GM21786 (cell line): Measurements from ENCODE around the gene SAMD9L.

Experiments used
- ATAC-seq: cut with Tn5 transposase; IDR thresholded peaks from one replicate; pipeline ENCODE4 v1.9.1; 2021; ENCODE audit not compliant: unreplicated experiment

The SAMD9L gene

GRCh38 chr7:93148144-93148543, at the start of gene SAMD9L:
Gene SAMD9L, minus strand, starts transcription at chr7:93148385. Its CDS starts 12,414 bp downstream, at chr7:93135971.
- peak; percentile 51 for ATAC-seq

DNA sequence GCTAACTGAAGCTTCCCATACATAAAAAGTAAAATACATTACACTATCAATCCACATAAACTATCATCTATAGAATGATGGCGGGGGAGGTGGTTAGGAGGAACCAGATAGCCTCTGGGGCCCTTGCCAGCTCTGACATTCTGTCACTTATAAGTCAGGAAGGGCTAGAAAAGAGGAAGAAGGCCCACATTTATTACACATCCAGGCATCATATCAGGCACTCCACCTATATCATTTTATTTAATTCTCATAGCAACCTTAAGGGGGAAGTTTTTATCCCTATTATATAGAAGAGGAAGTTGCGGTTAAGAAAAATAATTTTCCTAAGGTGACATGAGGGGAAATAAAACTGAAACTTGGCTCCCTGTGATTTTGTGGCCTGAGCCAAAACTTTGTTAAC, 48.2 kb upstream of the SAMD9L start:
- no peak for ATAC-seq

DNA sequence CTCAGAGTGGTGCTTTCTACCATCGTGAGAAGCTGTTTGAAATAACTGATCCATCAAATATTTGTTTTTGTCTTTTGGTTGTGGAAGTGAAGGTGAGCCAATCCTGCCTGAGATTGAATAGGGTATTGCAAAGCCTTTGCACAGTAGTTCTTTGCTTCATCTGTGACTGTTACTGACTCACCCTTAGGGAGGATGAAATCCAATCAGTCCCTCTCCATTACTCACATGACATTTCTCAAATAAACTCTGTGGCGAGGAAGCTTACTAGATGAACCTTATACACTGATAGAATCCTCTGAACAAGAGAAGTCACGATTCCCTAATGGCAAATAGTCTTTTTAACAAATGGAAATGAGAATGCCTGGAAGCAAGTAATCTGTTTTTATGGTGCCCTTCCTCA, 46.2 kb upstream of the SAMD9L start:
- ATAC-seq, result no peak

DNA sequence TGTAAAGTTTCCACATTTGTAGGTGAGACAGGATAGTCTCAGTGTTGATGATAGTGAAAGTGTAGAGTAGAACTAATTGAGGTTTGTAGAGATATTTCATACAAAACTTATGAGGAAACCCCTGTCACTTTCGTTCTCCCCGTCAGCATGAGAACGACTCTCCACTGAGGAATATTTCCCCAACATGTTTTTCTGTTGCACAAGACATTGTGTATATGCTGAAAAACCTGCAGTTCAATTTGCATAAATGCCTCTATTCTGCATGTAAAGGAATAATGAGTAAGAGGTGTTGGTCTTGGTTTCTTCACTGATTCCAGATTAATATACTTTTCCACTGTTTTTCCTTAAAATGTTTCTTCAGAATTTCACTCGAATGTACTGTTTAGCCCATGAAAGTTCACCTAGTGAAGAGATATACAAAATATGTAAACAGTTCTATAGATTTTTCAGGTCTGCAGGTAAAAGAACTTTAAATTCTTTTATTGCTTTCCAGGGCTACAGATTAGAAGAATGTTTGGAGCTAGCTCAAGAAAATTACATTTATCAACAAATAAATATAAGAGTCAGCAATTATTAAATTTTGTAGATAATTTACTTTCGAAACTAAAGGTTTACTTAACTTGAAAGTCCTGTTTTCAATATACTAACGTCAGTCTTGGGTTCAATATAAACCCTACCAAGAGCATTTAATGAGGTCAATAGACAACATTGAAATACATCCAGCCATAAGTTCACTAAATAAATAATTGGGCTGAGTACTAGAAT, 40.9 kb upstream of the SAMD9L start:
- ATAC-seq, result no peak

- no peak for ATAC-seq
These were observed 37.3 kb upstream of the SAMD9L start for GRCh38 chr7:93185303-93186027.

- no peak for ATAC-seq
These were observed 31.0 kb upstream of the SAMD9L start for GRCh38 chr7:93179173-93179572.

DNA sequence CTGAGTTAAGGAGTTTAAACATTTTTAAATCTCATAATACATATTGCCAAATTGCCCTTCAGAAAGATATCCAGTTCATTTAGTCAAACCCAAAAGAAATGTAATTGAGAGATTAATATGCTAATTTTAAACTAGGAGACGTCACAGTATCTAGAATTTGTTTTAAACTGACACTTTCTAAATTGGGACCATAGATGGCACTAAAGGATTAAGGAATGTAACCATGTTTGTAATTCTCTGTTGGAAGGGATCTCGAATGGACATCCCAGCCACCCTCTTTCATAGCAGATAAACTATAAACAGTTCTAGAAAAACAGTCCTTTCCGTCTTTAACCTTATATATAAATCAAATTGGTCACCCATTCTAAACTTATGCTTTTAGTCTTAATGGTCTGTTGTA, 30.0 kb upstream of the SAMD9L start:
- ATAC-seq, result no peak

DNA sequence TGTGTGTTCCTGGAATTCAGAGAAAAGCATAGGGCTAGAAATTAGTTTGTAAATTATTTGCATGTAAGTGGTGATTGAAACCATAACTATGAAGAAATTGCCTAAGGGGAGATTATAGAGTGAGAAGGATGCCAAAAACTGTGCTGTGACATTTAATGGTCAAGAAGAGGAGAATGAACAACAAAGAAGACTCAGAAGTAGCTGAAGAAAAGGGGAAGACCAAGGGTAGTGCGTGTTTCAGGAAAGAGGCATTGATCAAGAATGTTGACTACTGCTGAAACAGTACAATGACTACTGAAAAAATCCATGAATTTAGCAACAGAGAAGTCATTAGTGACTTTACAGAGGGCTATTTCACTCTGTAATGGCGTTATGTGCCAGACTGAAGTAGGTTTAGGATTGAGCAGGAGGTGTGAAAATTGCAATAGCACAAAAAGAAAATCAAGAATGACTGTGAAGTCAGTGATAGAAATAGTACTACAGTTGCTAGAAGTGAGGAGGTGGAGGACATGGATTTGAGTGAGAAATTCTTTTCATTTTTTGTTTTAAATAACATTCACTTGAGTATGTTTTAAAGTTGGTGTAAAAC, 28.9 kb upstream of the SAMD9L start:
- ATAC-seq, result no peak

DNA sequence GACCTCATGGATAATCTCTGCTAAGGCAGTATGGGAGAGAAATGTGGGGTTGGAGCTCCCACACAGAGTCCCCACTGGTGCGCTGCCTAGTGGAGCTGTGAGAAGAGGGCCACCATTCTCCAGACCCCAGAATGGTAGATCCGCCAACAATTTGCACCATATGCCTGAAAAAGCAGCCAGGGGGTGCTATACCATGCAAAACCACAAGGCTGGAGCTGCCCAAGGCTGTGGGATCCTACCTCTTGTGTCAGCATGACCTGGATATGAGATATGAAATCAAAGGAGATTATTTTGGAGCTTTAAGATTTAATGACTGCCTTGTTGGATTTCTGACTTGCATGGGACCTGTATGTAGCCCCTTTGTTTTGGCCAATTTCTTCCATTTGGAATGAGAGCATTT, 27.0 kb upstream of the SAMD9L start:
- no peak for ATAC-seq

DNA sequence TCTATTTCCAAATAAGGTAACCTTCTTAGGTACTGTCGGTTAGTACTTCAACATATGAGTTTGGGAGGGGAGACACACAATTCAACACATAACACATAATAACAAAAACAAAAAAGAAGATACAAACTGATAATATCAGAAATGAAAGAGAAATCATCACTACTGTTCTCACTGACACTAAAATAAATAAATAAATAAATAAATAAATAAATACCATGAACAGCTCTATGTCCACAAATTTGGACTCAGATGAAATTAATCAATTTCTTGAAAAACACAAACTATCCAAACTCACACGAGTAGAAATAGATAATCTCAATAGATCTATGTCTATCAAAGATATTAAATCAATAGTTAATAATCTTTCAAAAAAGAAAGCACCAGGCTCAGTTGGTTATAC, 24.5 kb upstream of the SAMD9L start:
- ATAC-seq, result no peak

DNA sequence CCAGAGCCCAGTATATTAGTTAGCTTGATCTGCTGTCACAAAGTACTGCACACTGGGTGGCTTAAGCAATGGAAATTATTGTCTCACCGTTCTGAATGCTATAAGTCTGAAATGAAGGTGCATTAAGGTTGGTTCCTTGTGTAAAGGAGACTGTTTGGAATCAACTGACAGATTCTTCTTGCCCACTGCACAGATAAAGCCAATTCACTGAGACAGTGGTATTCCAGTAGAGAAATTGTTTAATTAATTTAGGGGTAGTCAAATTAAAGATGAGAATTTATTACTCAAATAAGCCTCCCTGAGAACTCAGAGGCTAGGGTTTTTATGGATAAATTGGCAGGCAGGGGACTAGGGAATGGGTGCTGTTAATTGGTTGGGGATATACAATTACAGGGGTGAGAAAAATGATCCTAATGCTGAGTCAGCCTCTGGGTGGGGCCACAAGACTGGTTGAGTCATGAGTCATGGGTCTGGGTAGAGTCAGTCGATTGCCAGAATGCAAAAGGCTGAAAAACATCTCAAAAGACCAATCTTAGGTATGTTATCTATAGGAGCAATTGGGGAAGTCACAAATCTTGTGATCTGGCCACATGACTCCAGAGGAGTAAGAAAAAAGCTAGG, 23.5 kb upstream of the SAMD9L start:
- ATAC-seq, result no peak

- peak; percentile 99 for ATAC-seq
These were observed 17.3 kb upstream of the SAMD9L start for GRCh38 chr7:93165447-93165846.

DNA sequence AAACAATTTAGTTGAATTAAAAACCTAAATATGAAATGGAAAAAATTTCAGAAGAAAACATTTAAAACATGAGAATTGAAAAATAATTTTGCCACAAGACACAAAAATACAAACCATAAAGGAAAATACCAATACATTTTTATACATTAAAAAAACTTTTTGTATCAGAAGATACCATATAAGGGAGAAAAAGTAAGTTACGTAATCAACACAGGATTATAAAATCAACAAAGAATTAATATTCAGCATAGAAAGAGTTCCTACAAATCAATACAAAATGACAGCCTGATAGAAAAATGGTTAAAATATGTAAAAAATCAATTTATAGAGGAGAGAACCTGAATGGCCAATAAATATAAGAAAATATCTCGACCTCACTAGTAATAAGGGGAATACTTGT, 16.6 kb upstream of the SAMD9L start:
- no peak for ATAC-seq

DNA sequence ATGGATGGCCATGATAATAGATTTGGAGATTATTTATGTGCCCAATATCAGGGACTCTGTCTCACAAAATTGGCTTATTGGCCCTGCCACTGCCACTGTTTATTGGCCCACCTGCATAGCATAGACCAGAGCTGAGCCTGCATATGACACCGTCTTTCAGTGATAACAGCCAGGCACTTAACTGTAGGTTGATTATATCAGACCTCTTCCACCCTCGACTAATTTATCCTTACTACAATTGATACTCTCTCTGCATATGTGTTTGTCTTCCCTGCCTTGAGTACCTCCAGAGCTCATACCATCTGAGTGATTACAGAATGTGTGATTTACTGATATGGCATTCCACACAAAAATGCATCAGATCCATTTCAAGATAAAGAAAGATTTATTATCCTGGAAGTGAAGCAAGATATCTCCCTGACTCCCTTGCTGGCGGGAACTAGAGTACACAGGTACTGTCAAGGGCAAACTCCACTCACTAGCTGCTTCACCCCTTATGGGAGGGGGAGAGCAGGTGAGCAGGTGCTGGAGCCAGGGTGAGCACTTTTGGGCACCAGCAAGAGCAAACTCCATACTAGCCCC, 13.1 kb upstream of the SAMD9L start:
- no peak for ATAC-seq

GRCh38 chr7:93160410-93160809, 12.2 kb upstream of the SAMD9L start:
- no peak for ATAC-seq

DNA sequence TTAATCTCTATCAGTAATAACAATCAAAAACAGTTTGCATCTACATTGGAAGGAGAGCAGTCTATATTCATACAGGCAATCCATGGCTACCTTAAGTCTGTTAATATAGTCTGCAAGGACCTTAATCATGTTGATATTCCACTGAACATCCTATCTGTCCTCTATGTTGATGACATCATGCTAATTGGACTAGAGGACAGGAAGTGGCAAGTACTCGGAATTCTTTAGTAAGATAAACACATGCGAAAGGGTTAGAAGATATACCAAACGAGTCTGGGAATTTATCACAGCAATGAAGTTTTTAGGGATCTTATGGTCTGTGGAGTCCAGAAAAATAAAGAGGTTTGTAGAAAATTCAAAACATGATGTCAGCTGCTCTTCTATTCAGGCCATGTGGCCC, 11.3 kb upstream of the SAMD9L start:
- ATAC-seq, result no peak

DNA sequence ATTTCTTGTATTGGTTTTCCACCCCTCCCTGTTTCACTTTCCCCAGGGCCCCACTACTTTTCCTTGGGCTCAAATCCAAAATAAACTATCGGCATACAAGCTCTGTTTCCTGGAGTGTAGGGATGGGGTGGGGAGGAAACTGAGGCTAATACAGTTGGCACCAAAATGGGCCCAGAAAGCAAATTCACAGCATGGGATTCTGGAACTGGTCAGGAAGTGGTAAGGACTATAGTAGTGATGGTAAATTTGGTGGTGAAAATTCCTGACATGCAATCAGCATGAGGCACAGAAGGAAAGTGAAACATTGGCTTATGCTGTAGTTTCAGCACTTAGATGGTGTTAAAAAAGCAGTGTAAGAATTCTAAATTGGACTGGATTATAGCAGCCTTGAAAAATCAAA, 8.7 kb upstream of the SAMD9L start:
- ATAC-seq, result no peak

DNA sequence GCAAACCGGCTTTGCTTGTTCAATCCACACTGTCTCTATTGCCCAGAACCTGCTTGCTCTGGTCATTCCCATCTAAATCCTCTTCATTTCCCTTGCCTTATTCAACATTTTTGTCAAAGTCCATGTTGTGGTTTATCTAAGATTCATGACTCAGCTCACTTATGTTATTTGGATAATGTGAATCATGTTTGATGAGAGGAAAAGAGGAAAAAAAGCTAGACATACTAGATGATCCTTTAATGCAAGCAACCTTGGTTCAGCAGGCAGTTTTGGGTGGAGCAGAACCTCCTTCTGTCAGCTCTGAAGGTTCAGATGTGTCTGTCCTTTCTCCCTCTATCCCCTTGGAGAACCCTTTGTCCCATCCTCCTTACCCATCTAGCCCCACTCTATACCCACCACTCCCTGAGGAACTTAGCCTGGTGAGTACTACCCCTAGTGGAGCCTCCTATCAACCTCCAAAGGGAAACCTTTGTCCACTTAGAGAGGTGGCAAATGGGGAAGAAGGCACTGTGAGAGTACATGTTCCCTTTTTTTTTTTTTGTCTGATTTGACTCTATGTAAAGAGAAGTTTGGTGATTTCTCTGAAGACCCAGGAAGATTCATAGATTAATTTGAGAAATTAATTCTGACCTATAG, 2.1 kb upstream of the SAMD9L start:
- no peak for ATAC-seq

GRCh38 chr7:93148727-93149126, 542 bp upstream of the SAMD9L start:
- no peak for ATAC-seq

DNA sequence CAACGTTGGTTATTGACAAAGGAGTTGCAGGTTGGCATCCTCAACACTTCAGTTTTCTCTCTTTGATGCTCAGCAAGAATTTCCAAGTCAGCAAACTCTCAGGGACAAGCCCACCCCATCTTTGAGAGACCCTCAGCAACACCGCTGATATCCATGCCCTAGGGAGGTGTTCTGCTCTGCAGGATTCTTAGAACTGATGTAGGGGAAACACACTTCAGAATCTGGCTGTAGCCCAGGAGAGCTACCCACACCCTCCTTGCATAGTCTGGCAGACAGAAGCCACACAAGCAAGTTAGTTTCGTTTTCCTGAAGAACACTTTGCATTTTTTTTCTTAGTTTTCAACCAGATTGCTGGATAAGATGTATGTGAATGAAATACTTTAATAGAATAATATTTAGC, 822 bp downstream of the SAMD9L start:
- peak; percentile 81 for ATAC-seq
